Ovary (tissue), 9 donors: ENCODE measurements around the gene RAPGEF6. TPM values are rescaled to one million over a fixed set of nuclear protein-coding genes. Genes with fewer than 3 reads are reported as not detected.
"Not testable (repeated sequence)": the region's sequence is repeated elsewhere in the genome, so short reads cannot be mapped to it uniquely, and the experiment has no call there.

Experiments
- DNase-seq, 5 donors: peaks; one replicate each; pipeline ENCODE4 v3.0.0-alpha.2; 2019 to 2020
- H3K27ac ChIP-seq, 2 donors: fragments of 200-600 bp; one replicate each; pipeline versions ENCODE4 v1.5.1 to v1.8.0; 2019 to 2022
- H3K27me3 ChIP-seq: fragments of 200-600 bp; one replicate; pipeline ENCODE4 v1.8.0; 2022
- H3K36me3 ChIP-seq: fragments of 200-600 bp; sonication (generic); one replicate; pipeline ENCODE4 v1.5.1; 2019
- H3K4me1 ChIP-seq: one replicate; pipeline ENCODE4 v1.8.1; 2013; ENCODE audit warnings: mild to moderate bottlenecking, moderate library complexity; ENCODE audit not compliant: insufficient read depth
- H3K4me3 ChIP-seq: fragments of 200-600 bp; sonication (generic); one replicate; pipeline ENCODE4 v1.5.1; 2017
- H3K9me3 ChIP-seq, 2 donors: fragments of 200-600 bp in 1 of 2; sonication (generic) in 1 of 2; one replicate each; pipeline versions ENCODE4 v1.5.1 to v1.8.1; 2013 to 2019; ENCODE audit warnings: mild to moderate bottlenecking in 1 of 2, moderate library complexity in 1 of 2
- EP300 ChIP-seq: sonication (generic); formaldehyde crosslinking; IDR thresholded peaks from one replicate; pipeline ENCODE4 v1.6.1; 2017; ENCODE audit warnings: antibody characterized with exemption
- POLR2A ChIP-seq: fragments of 450-650 bp; IDR thresholded peaks from one replicate; pipeline ENCODE4 v1.6.1; 2017; ENCODE audit warnings: antibody characterized with exemption, mild to moderate bottlenecking, moderate library complexity
- WGBS, 3 donors: extraction: QIAGEN DNeasy Blood & Tissue Kit in 1 of 3; methylation state at CpG; one replicate each; pipeline versions ENCODE4 v1.1.5 to v1.1.7; 2013 to 2017; 5-methylcytosine and 5-hydroxymethylcytosine counted together
- intact Hi-C, 4 donors: fragments of 100-400 bp; cut with DNase I; formaldehyde crosslinking; loops; one replicate each; pipeline versions ENCODE4 v1.11.0 to v1.15.1; 2022 to 2023
- polyA plus RNA-seq, 2 donors: library from polyadenylated mRNA; stranded (reverse); fragments of 200-250 nt in 1 of 2; fragments of 350-450 nt in 1 of 2; fragmentation: Illumina TruSeq in 1 of 2; extraction: RNeasy Lipid Tissue Mini Kit (QIAGEN cat#74804) in 1 of 2; gene quantifications; one replicate each; pipeline ENCODE4 v1.2.3, GENCODE V29; 2013 to 2014
- total RNA-seq, 7 donors: library from RNA; depleted of rRNA in 2 of 7; stranded (reverse); fragments of >200 nt in 2 of 7; fragmentation: NEBNext Ultra II Directional in 3 of 7; extraction: Animal tissue kit (Norgen Biotek cat#: 25700) in 3 of 7; gene quantifications; one replicate each; pipeline versions ENCODE4 v1.1.0 to v1.2.4, GENCODE V29; 2016 to 2023
- TF ChIP-seq, protein P1 (sequence below), 3 donors: fragments of 450-650 bp in 2 of 3; fragments of 200-600 bp in 1 of 3; IDR thresholded peaks; one replicate each; pipeline versions ENCODE4 v1.5.1 to v1.8.0; 2016 to 2022; ENCODE audit warnings: antibody characterized with exemption in 3 of 3, mild to moderate bottlenecking in 1 of 3
- donor health status: DM: no; HTN: no; CAD: no; lungs with moderate emphysema.
- donor health status: DM: no; HTN: no; CAD: no.
- donor health status: Bipolar disorder and iron deficiency.
- donor health status: DM: yes; HTN: yes; CAD: no.
- donor health status: DM: no; HTN: no; CAD: no.
- donor health status: DM: yes; HTN: yes; CAD: no.

RAPGEF6 gene
- total and polyA plus RNA-seq, 9 donors: 4.2 to 25.8 (median 18.5) TPM

DNA sequence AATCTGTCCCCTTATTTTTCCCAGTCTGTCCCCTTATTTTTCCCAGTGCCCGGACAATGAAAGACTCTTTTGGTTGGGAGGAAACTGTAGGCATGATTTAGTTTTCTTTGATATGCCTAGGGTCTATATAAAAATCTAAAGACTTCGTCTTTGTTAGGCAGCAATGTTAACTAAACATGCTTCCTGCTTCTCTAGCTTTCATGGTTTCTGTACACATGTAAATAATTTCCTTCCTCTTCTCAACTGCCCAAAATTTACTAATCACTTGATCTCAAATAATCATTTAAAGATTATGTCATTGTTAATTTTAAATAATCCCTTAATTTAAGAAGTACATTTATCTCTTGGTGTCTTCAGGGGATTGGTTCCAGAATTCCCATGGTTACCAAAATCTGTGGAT, 47.8 kb upstream of the RAPGEF6 start:
- WGBS, 3 donors: 94 to 96% (median 96%) methylated on average over 2 of the region's 2 CpGs
- H3K36me3 ChIP-seq: no peaks in the 10 kb centered on the region
- H3K4me3 ChIP-seq: no peak overlapping the region
- H3K27ac ChIP-seq: no peak overlapping the region
- no peaks in the 10 kb centered on the region for H3K27me3 ChIP-seq
- no peaks in the 10 kb centered on the region for H3K9me3 ChIP-seq
- intact Hi-C loops: no loop called here
- H3K4me1 ChIP-seq: peaks cover 1% of the 10 kb centered on the region
- no peak for TF ChIP-seq POLR2A
- no peak for TF ChIP-seq EP300
- TF ChIP-seq, protein P1, sequence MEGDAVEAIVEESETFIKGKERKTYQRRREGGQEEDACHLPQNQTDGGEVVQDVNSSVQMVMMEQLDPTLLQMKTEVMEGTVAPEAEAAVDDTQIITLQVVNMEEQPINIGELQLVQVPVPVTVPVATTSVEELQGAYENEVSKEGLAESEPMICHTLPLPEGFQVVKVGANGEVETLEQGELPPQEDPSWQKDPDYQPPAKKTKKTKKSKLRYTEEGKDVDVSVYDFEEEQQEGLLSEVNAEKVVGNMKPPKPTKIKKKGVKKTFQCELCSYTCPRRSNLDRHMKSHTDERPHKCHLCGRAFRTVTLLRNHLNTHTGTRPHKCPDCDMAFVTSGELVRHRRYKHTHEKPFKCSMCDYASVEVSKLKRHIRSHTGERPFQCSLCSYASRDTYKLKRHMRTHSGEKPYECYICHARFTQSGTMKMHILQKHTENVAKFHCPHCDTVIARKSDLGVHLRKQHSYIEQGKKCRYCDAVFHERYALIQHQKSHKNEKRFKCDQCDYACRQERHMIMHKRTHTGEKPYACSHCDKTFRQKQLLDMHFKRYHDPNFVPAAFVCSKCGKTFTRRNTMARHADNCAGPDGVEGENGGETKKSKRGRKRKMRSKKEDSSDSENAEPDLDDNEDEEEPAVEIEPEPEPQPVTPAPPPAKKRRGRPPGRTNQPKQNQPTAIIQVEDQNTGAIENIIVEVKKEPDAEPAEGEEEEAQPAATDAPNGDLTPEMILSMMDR (IDR thresholded peaks at IDR 0.05): no peak
- DNase-seq: no peak

DNA sequence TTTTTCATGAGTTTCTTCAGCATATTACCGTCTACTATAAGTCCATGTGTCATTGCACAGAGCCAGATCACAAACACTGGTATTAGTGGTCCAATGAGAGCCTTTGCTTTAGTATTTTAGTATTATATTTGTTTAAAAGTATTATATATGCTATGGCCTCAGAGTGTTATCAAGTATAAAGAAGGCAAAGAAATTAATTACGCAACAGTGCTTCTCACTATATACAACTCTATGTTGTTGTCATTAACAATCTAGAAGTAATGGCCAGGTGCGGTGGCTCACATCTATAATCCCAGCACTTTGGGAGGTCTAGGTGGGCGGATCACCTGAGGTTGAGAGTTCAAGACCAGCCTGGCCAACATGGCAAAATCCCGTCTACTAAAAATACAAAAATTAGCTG, 47.1 kb upstream of the RAPGEF6 start:
- Histone ChIP-seq H3K4me3 (no peak overlapping the region), H3K4me1 (peaks cover 1% of the 10 kb centered on the region), H3K9me3 (no peaks in the 10 kb centered on the region), H3K27ac (no peak overlapping the region), H3K36me3 (no peaks in the 10 kb centered on the region), H3K27me3 (no peaks in the 10 kb centered on the region)
- DNase-seq: no peak
- intact Hi-C loops: no loop called here
- TF ChIP-seq POLR2A: no peak
- TF ChIP-seq, protein P1 (IDR thresholded peaks at IDR 0.05): no peak
- TF ChIP-seq EP300: no peak
- WGBS, 3 donors: 96 to 99% (median 97%) methylated on average over 5 of the region's 5 CpGs

DNA sequence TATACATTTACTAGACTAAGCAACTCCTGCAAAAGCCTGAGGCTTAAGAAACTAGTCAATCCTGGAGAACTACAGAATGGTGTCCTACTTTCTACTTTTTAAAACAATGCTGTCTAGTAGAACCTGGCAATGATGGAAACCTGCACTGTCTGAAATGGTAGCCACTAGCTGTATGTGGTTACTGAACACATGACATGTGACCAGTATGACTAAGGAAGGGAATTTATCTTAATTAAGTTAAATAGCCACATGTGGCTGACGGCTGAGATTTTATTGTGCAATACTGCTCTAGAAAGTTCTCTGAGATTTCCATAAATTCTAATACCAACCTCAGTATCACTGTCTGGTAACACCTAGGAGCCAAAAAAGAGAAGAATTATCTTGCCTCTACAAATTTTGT, 44.9 kb upstream of the RAPGEF6 start:
- TF ChIP-seq EP300: no peak
- Histone ChIP-seq H3K4me1 (peaks cover under 1% of the 10 kb centered on the region), H3K27ac (no peak overlapping the region), H3K27me3 (no peaks in the 10 kb centered on the region), H3K4me3 (no peak overlapping the region), H3K9me3 (no peaks in the 10 kb centered on the region), H3K36me3 (no peaks in the 10 kb centered on the region)
- 47 to 72% (median 55%) methylated on average over 1 of the region's 1 CpG for WGBS, 3 donors
- intact Hi-C loops: no loop called here
- no peak for DNase-seq

DNA sequence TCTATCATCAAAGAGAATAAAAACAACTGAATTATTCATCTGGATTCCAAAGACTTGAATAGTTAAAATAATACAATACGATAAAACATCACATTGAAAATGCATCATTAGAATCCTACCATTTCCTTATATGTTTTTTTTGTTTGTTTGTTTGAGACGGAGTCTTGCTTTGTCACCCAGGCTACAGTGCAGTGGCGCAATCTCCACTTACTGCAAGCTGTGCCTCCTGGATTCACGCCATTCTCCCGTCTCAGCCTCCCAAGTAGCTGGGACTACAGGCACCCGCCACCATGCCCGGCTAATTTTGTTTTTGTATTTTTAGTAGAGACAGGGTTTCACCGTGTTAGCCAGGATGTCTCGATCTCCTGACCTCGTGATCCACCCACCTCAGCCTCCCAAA, 43.2 kb upstream of the RAPGEF6 start:
- H3K9me3 ChIP-seq, H3K4me3 ChIP-seq, DNase-seq, H3K27me3 ChIP-seq, H3K36me3 ChIP-seq, H3K4me1 ChIP-seq, intact Hi-C loops, H3K27ac ChIP-seq: not testable (repeated sequence)
- WGBS, 3 donors: 97 to 99% (median 97%) methylated on average over 8 to 10 of the region's 10 CpGs

DNA sequence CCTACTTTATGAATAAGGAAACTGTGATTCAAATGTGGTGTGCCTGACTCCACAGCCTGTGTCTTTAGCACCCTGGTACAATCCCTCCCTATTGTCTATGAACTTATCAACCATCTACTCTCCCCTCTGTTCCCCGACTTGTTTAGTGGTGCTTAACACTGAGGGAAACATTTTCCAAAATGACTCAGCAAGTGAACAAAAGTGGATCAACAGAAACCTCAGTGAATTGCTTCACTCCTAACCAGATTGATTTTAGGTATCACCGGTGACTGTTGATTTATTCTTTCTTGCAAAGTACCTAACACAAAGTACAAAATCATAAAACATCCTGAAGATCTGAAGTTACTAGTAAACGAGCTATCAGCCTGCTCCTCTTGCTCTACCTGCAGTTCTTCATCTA, 42.1 kb upstream of the RAPGEF6 start:
- Histone ChIP-seq H3K4me3 (no peak overlapping the region), H3K4me1 (peaks cover 13% of the 10 kb centered on the region), H3K27me3 (no peaks in the 10 kb centered on the region), H3K9me3 (no peaks in the 10 kb centered on the region), H3K36me3 (no peaks in the 10 kb centered on the region), H3K27ac (no peak overlapping the region)
- 81 to 88% (median 82%) methylated on average over 3 of the region's 3 CpGs for WGBS, 3 donors
- TF ChIP-seq, protein P1 (IDR thresholded peaks at IDR 0.05): no peak
- TF ChIP-seq EP300 (no peak), POLR2A (no peak)
- intact Hi-C loops: no loop called here
- DNase-seq: no peak

DNA sequence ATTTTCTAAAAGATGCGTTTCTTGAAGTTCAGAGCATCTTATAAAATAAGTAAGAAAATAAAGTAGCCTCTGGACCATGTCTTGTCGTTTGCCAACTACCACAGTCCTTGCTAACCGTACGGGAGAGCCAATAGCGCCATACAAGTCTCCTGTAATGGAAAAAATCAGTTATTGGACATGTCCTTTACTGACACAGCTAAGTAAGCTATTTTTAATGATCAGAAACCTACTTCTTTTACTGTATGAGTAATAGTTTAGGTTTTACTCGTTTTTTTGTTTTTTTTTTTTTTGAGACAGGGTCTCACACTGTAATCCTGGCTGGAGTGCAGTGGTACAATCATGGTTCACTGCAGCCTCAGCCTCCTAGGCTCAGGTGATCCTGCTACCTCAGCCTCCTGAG, 37.7 kb upstream of the RAPGEF6 start:
- H3K27ac ChIP-seq: peak overlapping the region in 1 of 2 donors; percentile 78
- intact Hi-C loops: no loop called here
- H3K4me3 ChIP-seq: no peak overlapping the region
- TF ChIP-seq EP300 (no peak), POLR2A (no peak)
- TF ChIP-seq, protein P1 (IDR thresholded peaks at IDR 0.05): no peak
- no peaks in the 10 kb centered on the region for H3K27me3 ChIP-seq
- peaks cover 16% of the 10 kb centered on the region for H3K4me1 ChIP-seq
- DNase-seq: no peak
- no peaks in the 10 kb centered on the region for H3K9me3 ChIP-seq
- H3K36me3 ChIP-seq: no peaks in the 10 kb centered on the region
- WGBS, 3 donors: 7 to 12% (median 10%) methylated on average over 6 of the region's 6 CpGs
